Lower lobe of right lung (tissue), 2 donors: ENCODE data around the gene FAM20B. TPM values are rescaled to one million over a fixed set of nuclear protein-coding genes. Genes with fewer than 3 reads are reported as not detected.

ENCODE experiments used
- ATAC-seq, 2 donors: fragments of 200-7000 bp; cut with Tn5 transposase; one replicate each; pipeline ENCODE4 v1.9.1; 2020 to 2022; ENCODE audit warnings: mild to moderate bottlenecking in 2 of 2, moderate library complexity in 2 of 2
- DNase-seq: peaks from one replicate; pipeline ENCODE4 v3.0.0-alpha.2; 2020
- H3K27ac ChIP-seq: fragments of 200-600 bp; one replicate; pipeline ENCODE4 v1.8.0; 2022
- H3K27me3 ChIP-seq: fragments of 200-600 bp; one replicate; pipeline ENCODE4 v1.8.0; 2022; ENCODE audit warnings: low read depth
- H3K36me3 ChIP-seq: fragments of 200-600 bp; one replicate; pipeline ENCODE4 v1.8.0; 2022; ENCODE audit warnings: mild to moderate bottlenecking
- H3K4me1 ChIP-seq: fragments of 200-600 bp; one replicate; pipeline ENCODE4 v1.8.0; 2022
- H3K4me3 ChIP-seq: fragments of 200-600 bp; one replicate; pipeline ENCODE4 v1.8.0; 2022; ENCODE audit warnings: mild to moderate bottlenecking
- H3K9me3 ChIP-seq: fragments of 200-600 bp; one replicate; pipeline ENCODE4 v1.8.0; 2022
- intact Hi-C: fragments of 100-400 bp; cut with DNase I; formaldehyde crosslinking; loops from one replicate; pipeline ENCODE4 v1.11.0; 2022
- total RNA-seq: library from RNA; stranded (reverse); fragmentation: NEBNext Ultra II Directional; extraction: Animal tissue kit (Norgen Biotek cat#: 25700); gene quantifications from one replicate; pipeline ENCODE4 v1.2.1, GENCODE V29; 2021
- TF ChIP-seq, protein P1 (sequence below): fragments of 200-600 bp; IDR thresholded peaks from one replicate; pipeline ENCODE4 v1.8.0; 2022; ENCODE audit warnings: antibody characterized with exemption, mild to moderate bottlenecking
- donor health status: DM: no; HTN: yes; CAD: no; lungs with severe emphysema.

Gene FAM20B
- total RNA-seq, 1 donor from 2014 or later, result 38.2 TPM

DNA sequence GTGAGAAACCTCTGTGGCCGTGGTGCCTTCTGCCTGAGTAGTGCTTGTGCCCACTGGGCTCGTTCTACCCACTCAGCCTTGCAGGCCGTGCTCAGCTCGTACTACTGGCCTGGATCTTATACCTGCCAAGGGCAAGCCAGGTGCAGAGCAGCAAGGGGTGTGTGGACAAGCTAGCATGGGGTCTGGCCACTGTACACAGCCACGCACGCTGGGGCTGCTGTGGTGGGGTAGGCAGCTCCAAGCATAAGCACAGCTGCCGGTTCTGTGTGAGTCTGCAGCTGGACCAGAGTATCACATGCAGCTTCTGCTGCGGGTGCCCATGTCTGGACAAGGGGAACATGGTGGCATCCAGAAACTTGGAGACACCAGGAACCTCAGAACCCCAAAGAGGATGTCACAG lies 16.4 kb downstream of the FAM20B start:
- ATAC-seq, result peak in 1 of 2 donors; percentile 17
- no peak overlapping the region for H3K4me3 ChIP-seq
- H3K27me3 ChIP-seq, result no peaks in the 10 kb centered on the region
- H3K27ac ChIP-seq, result no peak overlapping the region
- no peaks in the 10 kb centered on the region for H3K36me3 ChIP-seq
- DNase-seq, result no peak
- TF ChIP-seq, protein P1, sequence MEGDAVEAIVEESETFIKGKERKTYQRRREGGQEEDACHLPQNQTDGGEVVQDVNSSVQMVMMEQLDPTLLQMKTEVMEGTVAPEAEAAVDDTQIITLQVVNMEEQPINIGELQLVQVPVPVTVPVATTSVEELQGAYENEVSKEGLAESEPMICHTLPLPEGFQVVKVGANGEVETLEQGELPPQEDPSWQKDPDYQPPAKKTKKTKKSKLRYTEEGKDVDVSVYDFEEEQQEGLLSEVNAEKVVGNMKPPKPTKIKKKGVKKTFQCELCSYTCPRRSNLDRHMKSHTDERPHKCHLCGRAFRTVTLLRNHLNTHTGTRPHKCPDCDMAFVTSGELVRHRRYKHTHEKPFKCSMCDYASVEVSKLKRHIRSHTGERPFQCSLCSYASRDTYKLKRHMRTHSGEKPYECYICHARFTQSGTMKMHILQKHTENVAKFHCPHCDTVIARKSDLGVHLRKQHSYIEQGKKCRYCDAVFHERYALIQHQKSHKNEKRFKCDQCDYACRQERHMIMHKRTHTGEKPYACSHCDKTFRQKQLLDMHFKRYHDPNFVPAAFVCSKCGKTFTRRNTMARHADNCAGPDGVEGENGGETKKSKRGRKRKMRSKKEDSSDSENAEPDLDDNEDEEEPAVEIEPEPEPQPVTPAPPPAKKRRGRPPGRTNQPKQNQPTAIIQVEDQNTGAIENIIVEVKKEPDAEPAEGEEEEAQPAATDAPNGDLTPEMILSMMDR, result no peak
- H3K9me3 ChIP-seq, result no peaks in the 10 kb centered on the region
- H3K4me1 ChIP-seq, result peaks cover 9% of the 10 kb centered on the region
- intact Hi-C loops, result no loop called here

DNA sequence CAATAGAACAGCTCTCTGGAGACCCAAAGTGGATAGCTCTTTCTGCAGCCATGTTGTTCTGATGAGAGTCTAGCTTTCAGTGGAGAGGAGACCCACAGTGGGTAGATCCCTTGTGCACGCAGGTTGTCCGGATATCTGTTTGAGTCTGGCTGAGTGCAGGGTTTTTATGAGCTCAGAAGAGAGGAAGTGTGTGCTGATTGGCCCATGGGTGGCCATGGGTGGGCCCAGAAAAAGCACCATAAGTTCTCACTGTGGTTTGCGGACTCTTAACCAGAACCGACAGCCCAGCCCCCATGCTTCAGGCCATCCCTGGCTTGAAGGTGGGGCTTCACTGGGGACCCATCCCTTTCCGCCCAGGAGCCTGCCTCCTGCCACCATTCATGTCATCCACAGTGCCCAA lies 17.0 kb downstream of the FAM20B start:
- ATAC-seq, result peak in 1 of 2 donors; percentile 17
- TF ChIP-seq, protein P1, result no peak
- H3K4me3 ChIP-seq, result no peak overlapping the region
- H3K4me1 ChIP-seq, result peaks cover 5% of the 10 kb centered on the region
- H3K27ac ChIP-seq, result no peak overlapping the region
- no peaks in the 10 kb centered on the region for H3K27me3 ChIP-seq
- no peaks in the 10 kb centered on the region for H3K36me3 ChIP-seq
- intact Hi-C loops, result no loop called here
- DNase-seq, result no peak
- H3K9me3 ChIP-seq, result no peaks in the 10 kb centered on the region

DNA sequence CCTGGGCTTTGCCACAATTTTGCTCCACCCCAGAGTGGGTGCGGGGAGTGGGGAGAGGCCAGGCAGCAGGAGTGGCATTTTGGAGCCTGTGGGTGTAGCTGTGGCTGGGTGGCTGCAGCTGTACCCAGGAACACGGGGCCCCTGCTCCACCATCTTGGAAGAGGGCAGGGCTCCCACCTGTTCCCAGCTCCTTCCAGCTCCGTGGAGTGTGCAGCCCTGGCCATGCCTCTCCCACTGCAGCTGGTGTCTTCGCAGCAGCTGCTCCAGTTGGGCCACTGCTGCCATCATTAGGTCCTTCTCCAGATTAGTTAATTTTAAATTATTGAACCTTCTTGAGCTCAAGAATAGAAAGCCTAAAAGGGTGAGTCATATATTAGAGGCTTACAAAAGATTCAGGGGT lies 17.6 kb downstream of the FAM20B start:
- intact Hi-C loops, result no loop called here

DNA sequence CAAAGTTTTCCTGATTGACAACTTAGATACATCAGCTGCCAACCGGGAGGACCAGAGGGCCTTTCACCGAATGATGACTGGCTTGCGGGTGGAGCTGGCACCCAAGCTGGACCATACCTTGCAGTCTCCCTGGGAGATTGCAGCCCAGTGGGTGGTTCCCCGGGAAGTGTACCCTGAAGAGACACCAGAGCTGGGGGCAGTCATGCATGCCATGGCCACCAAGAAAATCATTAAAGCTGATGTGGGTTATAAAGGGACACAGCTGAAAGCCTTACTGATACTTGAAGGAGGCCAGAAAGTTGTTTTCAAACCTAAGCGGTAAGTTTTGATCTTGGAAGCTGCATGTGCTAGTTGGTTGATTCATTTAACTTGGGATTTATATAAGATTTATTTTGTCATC lies 18.2 kb downstream of the FAM20B start:
- H3K27ac ChIP-seq, result no peak overlapping the region
- TF ChIP-seq, protein P1, result no peak
- no peaks in the 10 kb centered on the region for H3K36me3 ChIP-seq
- DNase-seq (no peak), ATAC-seq (no peak)
- no peaks in the 10 kb centered on the region for H3K27me3 ChIP-seq
- no peak overlapping the region for H3K4me3 ChIP-seq
- intact Hi-C loops, result no loop called here
- H3K4me1 ChIP-seq, result peaks cover 5% of the 10 kb centered on the region
- H3K9me3 ChIP-seq, result no peaks in the 10 kb centered on the region

More for the DNA sequence above, 17.6 kb downstream of the FAM20B start:
- H3K27ac ChIP-seq, result no peak overlapping the region
- TF ChIP-seq, protein P1, result no peak
- DNase-seq (no peak), ATAC-seq (no peak)
- peaks cover 5% of the 10 kb centered on the region for H3K4me1 ChIP-seq
- no peaks in the 10 kb centered on the region for H3K36me3 ChIP-seq
- H3K9me3 ChIP-seq, result no peaks in the 10 kb centered on the region
- no peak overlapping the region for H3K4me3 ChIP-seq
- H3K27me3 ChIP-seq, result no peaks in the 10 kb centered on the region

DNA sequence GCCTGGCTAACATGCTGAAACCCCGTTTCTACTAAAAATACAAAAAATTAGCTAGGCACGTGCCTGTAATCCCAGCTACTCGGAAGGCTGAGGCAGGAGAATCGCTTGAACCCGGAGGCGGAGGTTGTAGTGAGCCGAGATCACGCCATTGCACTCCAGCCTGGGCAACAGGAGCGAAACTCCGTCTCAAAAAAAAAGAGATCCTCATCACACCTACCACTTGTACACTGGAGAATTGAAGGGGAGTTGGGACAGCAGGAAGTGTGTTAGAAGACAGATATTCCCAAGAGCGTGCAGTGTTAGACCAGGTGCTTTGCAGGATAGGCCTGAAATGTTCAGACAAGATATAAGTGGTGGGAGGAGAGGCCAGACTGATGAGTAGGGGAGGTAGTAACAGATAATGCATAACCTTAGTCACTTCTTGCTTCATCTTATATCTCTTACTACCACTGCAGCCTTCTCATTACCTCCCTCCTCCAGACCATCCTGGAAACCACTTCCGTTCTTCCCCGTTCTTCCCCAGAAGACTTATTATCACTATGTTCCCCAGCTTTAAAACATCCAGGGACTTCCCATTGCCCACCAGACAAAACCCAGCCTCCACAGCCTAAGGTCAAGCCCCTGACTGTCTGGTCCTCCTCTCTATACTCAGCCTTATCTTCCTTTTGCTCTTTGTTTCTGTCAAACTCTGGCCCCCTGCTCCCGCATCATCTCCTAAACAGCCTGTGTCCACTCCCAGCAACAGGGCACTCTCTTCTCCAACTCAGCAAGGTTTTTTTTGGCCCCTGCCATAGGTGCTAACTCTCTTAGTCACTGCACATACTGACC lies 21.3 kb downstream of the FAM20B start:
- no peaks in the 10 kb centered on the region for H3K4me1 ChIP-seq
- TF ChIP-seq, protein P1, result no peak
- no peak overlapping the region for H3K4me3 ChIP-seq
- peaks cover 4% of the 10 kb centered on the region for H3K36me3 ChIP-seq
- DNase-seq (no peak), ATAC-seq (no peak)
- intact Hi-C loops, result no loop called here
- no peaks in the 10 kb centered on the region for H3K27me3 ChIP-seq
- H3K9me3 ChIP-seq, result no peaks in the 10 kb centered on the region
- no peak overlapping the region for H3K27ac ChIP-seq
